Stimulated activated naive CD8-positive, alpha-beta T cell treated with anti-CD3 and anti-CD28 coated beads, Interleukin-15, Interleukin-2, amounts not matched to agents 100 U/mL and 50 U/mL, for 24 hours (primary cell): ENCODE data around the gene ADGRD2.
"Not testable (repeated sequence)": the region's sequence is repeated elsewhere in the genome, so short reads cannot be mapped to it uniquely, and the experiment has no call there.

Source experiments
- ATAC-seq: fragments of 150-1000 bp; cut with Tn5 transposase; one replicate; pipeline ENCODE4 v1.10.0; 2021
- DNase-seq: peaks from one replicate; pipeline ENCODE4 v3.0.0; 2021

ADGRD2 gene

GRCh38 chr9:124450241-124450924 is at the start of gene ADGRD2:
Gene ADGRD2 (plus strand): TSS chr9:124450451. CDS start chr9:124451667, 1,216 bp downstream.
- DNase-seq (peak; percentile 15), ATAC-seq (no peak)

DNA sequence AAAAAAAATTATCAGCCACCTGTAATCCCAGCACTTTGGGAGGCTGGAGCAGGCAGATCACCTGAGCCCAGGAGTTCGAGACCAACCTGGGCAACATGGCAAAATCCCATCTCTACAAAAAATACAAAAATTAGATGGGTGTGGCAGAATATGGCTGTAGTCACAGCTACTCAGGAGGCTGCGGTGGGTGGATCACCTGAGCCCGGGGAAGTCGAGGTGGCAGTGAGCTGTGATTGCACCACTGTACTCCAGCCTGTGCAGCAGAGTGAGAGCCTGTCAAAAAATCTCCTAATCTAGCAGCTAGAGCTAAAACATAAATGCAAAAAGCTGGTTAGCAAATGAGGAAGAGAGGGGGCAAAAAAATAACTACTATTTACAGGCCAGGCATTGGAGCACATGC is 47.0 kb upstream of the ADGRD2 start:
- DNase-seq (no peak), ATAC-seq (no peak)

GRCh38 chr9:124409410-124409809 is 40.8 kb upstream of the ADGRD2 start:
- DNase-seq (no peak), ATAC-seq (no peak)

GRCh38 chr9:124410321-124410913 is 39.8 kb upstream of the ADGRD2 start:
- ATAC-seq (no peak), DNase-seq (no peak)

- DNase-seq (no peak), ATAC-seq (no peak)
Measured at GRCh38 chr9:124411514-124412227, 38.6 kb upstream of the ADGRD2 start.

DNA sequence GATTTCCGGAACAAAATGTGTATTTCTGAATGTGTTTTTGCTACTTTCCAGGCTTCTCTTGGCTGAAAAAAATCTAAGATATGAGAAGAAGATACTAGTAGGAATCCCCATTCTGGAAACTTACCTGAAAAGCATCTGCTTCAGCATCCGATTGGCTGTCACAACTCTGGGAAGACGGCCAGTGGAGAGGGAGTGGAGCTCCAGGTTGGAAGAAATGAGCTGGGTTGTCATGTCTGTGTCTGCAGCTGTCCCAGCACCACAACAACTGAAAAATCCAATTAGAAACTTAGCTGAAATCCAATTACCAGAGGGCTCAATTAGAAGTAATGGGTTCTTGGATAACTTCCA is 38.0 kb upstream of the ADGRD2 start:
- ATAC-seq (no peak), DNase-seq (no peak)

- DNase-seq (no peak), ATAC-seq (no peak)
Measured at GRCh38 chr9:124414612-124415011, 35.6 kb upstream of the ADGRD2 start.

GRCh38 chr9:124415102-124415851 is 35.0 kb upstream of the ADGRD2 start, which contains the start of gene PSMB7:
Gene PSMB7 (minus strand): TSS chr9:124415442. CDS start chr9:124415425, 17 bp downstream.
- peak; percentile 96 for DNase-seq

DNA sequence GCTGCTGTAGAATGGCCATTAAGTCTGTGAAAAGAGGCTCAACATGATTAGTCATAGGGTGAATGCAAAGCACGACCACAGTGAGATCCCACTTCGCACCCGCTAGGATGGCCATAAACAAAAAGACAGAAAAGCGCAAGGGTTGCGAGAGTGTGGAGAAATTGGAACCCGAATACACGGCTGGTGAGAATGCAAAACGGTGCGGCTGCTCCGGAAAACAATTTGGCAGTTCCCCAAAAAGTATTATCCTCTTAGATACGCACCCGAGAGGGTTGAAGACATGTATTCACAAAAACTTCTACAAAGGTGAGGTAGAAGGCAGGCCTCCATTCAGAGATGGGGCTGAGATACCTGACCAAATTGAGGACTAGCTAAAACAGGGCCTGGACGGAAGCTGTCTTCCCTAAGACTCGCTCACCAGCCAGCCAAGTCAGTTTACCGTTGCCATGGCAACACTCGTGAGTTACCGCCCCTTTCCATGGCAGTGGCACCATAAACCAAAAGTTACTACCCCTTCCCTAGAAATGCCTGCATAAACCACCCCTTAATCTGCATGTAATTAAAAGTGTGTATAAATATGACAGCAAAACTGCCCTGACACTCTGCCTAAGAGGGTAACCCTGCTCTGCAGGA is 34.3 kb upstream of the ADGRD2 start:
- no peak for ATAC-seq
- DNase-seq, result no peak

More at GRCh38 chr9:124415102-124415851, 35.0 kb upstream of the ADGRD2 start, which contains the start of gene PSMB7:
- ATAC-seq, result peak; percentile 94

- no peak for ATAC-seq
- DNase-seq, result no peak
Measured at GRCh38 chr9:124419832-124420489, 30.3 kb upstream of the ADGRD2 start.

DNA sequence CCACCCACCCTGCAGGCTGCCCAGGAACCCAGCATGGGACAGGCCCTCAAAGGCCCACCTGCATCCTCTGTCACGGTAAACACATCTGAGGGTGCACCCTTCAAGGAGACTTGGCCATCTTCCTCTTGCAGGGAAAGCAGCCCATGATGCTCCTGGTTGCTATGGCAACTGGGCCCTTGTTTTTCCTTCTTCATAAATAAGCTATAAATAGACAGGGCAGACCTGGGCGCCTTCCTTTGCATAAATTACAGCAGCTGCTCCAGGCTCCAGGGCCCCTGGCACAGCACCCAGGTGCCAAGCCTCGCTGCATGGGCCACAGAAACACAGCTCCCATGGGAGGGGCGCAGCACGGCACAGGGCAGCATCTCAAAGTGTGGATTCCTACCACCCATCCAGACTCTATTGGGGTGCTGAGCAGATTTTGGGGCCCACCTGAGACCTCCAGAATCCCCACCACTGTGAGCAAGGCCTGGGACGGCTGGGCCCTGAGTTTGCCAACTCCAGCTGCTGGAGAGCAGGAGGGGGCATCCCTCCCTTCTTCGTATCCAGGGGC is 29.2 kb upstream of the ADGRD2 start:
- no peak for DNase-seq
- ATAC-seq, result no peak

GRCh38 chr9:124423155-124423554 is 27.1 kb upstream of the ADGRD2 start:
- DNase-seq (no peak), ATAC-seq (no peak)

- ATAC-seq (no peak), DNase-seq (no peak)
Measured at GRCh38 chr9:124423591-124423990, 26.7 kb upstream of the ADGRD2 start.

DNA sequence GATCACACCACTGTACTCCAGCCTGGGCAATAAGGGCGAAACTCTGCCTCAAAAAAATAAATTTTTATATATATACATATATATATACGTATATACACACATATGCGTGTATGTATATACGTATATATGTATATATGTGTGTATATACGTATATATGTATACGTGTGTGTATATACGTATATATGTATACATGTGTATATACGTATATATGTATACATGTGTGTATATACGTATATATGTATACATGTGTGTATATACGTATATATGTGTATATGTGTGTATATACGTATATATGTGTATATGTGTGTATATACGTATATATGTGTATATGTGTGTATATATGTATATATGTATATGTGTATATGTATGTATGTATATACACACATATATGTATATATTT is 24.5 kb upstream of the ADGRD2 start:
- not testable (repeated sequence) for ATAC-seq, DNase-seq

DNA sequence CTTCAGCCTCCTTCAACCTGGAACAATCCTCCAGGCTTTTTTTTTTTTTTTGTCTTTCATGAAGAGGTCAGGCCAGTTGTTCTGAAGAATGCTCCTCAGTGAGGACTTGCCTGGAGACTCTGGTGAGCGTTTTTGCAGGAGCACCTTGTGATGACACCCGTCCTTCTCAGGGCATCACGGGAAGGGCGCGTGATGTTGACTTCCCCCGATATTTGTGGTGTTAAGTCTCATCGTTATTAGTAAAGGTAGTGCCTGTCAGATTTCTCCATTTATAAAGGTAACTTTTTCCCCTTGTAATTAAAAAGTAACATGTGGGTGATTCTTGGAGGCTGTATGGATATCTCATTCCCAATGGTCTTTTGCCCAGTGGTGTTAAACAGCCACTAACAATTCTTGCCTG is 23.9 kb upstream of the ADGRD2 start:
- ATAC-seq (no peak), DNase-seq (no peak)

GRCh38 chr9:124427281-124427680 is 23.0 kb upstream of the ADGRD2 start:
- DNase-seq (no peak), ATAC-seq (no peak)

GRCh38 chr9:124428751-124429529 is 21.3 kb upstream of the ADGRD2 start:
- ATAC-seq (no peak), DNase-seq (no peak)

DNA sequence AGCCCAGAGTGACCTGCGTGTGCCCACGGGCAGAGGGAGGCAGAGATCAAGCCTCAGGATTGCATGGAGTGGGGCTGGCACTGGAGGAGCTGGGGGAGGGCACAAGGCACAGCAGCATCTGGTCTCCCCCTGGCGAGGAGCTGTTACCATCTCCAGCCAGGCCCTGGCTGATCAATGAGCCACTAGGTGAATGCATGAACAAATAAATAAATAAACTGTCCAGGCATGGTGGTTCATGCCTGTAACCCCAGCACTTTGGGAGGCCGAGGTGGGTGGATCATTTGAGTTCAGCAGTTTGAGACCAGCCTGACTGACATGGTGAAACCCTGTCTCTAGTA is 20.8 kb upstream of the ADGRD2 start:
- DNase-seq, result no peak
- ATAC-seq, result no peak

GRCh38 chr9:124436320-124436719 is 13.9 kb upstream of the ADGRD2 start:
- no peak for ATAC-seq
- no peak for DNase-seq

- no peak for ATAC-seq
Measured at GRCh38 chr9:124437086-124437485, 13.2 kb upstream of the ADGRD2 start.

DNA sequence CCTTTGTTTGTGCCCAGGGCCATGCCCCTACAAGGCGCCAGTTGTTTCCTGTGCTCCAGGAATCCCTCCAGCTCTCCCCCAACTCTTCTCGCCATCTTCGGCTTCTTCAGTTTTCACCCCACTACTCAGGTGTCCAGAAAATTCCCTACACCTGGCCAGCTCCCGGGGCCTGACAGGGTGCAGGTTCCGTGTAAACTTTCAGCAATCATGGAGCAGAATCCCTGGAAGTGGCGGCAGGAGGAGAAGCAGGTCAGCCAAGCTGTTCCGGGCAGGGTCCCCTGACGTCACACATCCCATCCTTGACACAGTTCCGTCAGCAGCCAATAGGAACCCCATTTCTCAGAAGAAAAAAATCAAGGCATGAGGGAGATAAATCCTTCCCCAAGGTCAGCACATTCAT is 12.2 kb upstream of the ADGRD2 start:
- DNase-seq (no peak), ATAC-seq (no peak)

More at GRCh38 chr9:124437086-124437485, 13.2 kb upstream of the ADGRD2 start:
- no peak for DNase-seq
